ENCODE data around the gene KLF6.

Gene KLF6

GRCh38 chr10:3728563-3728962 is 56.4 kb downstream of the KLF6 start:
- DNase-seq = no peak

DNA sequence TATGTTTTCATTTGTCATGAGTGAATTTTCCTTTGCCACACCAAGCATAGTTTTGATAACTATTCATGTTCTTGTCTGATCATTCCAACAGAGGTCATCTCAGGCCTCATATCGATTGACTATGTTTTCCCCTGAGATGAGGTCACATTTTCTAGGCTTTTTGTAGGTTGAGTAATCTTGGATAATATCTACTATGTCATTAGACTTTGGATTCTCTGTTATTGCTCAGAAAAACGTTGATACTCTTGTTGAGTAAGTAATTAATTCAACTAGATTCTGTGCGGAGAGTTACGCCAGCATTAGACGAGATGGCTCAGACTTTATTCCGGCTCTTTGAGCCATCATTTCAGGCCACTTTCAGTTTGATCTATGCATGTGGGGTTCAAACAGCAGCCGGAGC is 57.7 kb downstream of the KLF6 start:
- no peak for DNase-seq
